ENCODE data around the gene SPDEF. TPM values are rescaled to one million over a fixed set of nuclear protein-coding genes. Genes with fewer than 3 reads are reported as not detected.

Gene SPDEF
- total and polyA plus RNA-seq, 2 of the 13 experiments (the other 11 are each of a cell fraction or from before 2014, with no cell fraction given): not detected

- TF ChIP-seq LBX2 (CRISPR knock-in tag; IDR thresholded peaks at IDR 0.05; ENCODE audit: borderline replicate concordance) (no peak), ZNF816 (CRISPR knock-in tag; IDR thresholded peaks at IDR 0.05; ENCODE audit: borderline replicate concordance) (no peak), ZBTB4 (CRISPR knock-in tag; IDR thresholded peaks at IDR 0.05; ENCODE audit: borderline replicate concordance) (no peak)
These were observed 39.5 kb downstream of the SPDEF start (continued) for GRCh38 chr6:34516391-34517324.

GRCh38 chr6:34515473-34516387, 40.4 kb downstream of the SPDEF start:
- H3K4me2 ChIP-seq (ENCODE audit: low read depth, low read length): no peak overlapping the region
- no peaks in the 10 kb centered on the region for H3K4me1 ChIP-seq (ENCODE audit: insufficient read depth, low read length)
- no peak overlapping the region for H3K27ac ChIP-seq (ENCODE audit: extremely low read length, insufficient read depth, low read length)
- WGBS (ENCODE audit: low lambda C conversion rate): 23% methylated on average over 10 of the region's 13 CpGs
- no TSS peak for BruUV-seq (replicated peaks)
- no peaks in the 10 kb centered on the region for H3K79me2 ChIP-seq (ENCODE audit: insufficient read depth, low read length)
- no peak overlapping the region for H3K9ac ChIP-seq (ENCODE audit: insufficient read depth, low read depth, low read length)
- H3K4me3 ChIP-seq (replicated peaks in 1 of 3; ENCODE audit: insufficient read depth in 1 of 3, low read depth in 2 of 3, low read length in 3 of 3): no peak overlapping the region
- no peaks in the 10 kb centered on the region for H3K9me3 ChIP-seq (ENCODE audit: low read length)
- no peak overlapping the region for H2AFZ ChIP-seq (ENCODE audit: low read length)
- no peak for ATAC-seq
- no peaks in the 10 kb centered on the region for H3K36me3 ChIP-seq (replicated peaks in 1 of 2; ENCODE audit: control insufficient read depth in 1 of 2, insufficient read depth in 2 of 2, low read length in 2 of 2)
- ChIA-PET CTCF (ENCODE audit: low intra/inter-chr PET ratio, low total read pairs) (no interaction called here), POLR2A (no interaction called here)
- in situ Hi-C loops (cut with HindIII; ENCODE audit: extremely low pct_ligation_motif_present, low pct_unique_long_range_greater_than_20kb) (no loop called here), intact Hi-C loops (cut with micrococcal nuclease; ENCODE audit: unreplicated experiment) (no loop called here)
- FAIRE-seq: no peak
- DNase-seq (ENCODE audit: low spot score): no peak
- no peaks in the 10 kb centered on the region for H4K20me1 ChIP-seq (ENCODE audit: insufficient read depth, low read length)
- peaks cover 4 to 67% of the 10 kb centered on the region in 2 experiments; a peak in 4 of 5 replicates for H3K27me3 ChIP-seq (ENCODE audit: control insufficient read depth in 1 of 2, insufficient read depth in 2 of 2, low read length in 2 of 2)
- no peak for TF ChIP-seq BRCA1 (CRISPR knock-in tag; IDR thresholded peaks at IDR 0.05)
- no peak for TF ChIP-seq PHF20 (CRISPR knock-in tag; IDR thresholded peaks at IDR 0.05)
- TF ChIP-seq SMAD9 (CRISPR knock-in tag; IDR thresholded peaks at IDR 0.05): no peak
- TF ChIP-seq MLXIP (CRISPR knock-in tag; IDR thresholded peaks at IDR 0.05; ENCODE audit: borderline replicate concordance): no peak
- TF ChIP-seq ZNF615 (CRISPR knock-in tag; IDR thresholded peaks at IDR 0.05; ENCODE audit: borderline replicate concordance): no peak
- TF ChIP-seq IKZF1 (IDR thresholded peaks at IDR 0.05): no peak
- TF ChIP-seq SKI (IDR thresholded peaks at IDR 0.05; ENCODE audit: partially characterized antibody): no peak
- TF ChIP-seq REPIN1 (CRISPR knock-in tag; IDR thresholded peaks at IDR 0.05; ENCODE audit: borderline replicate concordance, low read depth): no peak

Measured in HepG2 (cell line).